HCT116 (cell line): ENCODE data around the gene GATAD2B. TPM values are rescaled to one million over a fixed set of nuclear protein-coding genes. Genes with fewer than 3 reads are reported as not detected.
A peak's percentile ranks its signal among the peaks of the same experiment; 100 is the strongest.

Experiments
- ATAC-seq: fragments of 200-7000 bp; cut with Tn5 transposase; 2 replicates; pipeline ENCODE4 v1.9.1; 2020; ENCODE audit warnings: mild to moderate bottlenecking, moderate library complexity
- BruUV-seq: library from RNA; stranded (reverse); fragments of 400-500 nt; replicated peaks from 2 replicates; lab custom pipeline; 2021; lab: Mats Ljungman, UMichigan
- CTCF ChIA-PET: fragments of 300-600 bp; sonication (Branson Sonifier 250); formaldehyde crosslinking; loops from one replicate; lab custom pipeline; 2021; ENCODE audit warnings: antibody characterized with exemption; lab: Charles Lee
- POLR2A ChIA-PET: fragments of 300-600, 350-600 bp; sonication (Branson Sonifier 250); formaldehyde crosslinking; loops from one replicate; lab custom pipeline; 2021; ENCODE audit warnings: antibody characterized with exemption; lab: Charles Lee
- RAD21 ChIA-PET, 2 experiments: fragments of 300-600 bp; sonication (Branson Sonifier 250); formaldehyde crosslinking; loops; one replicate each; lab custom pipeline; 2023; ENCODE audit warnings: low total read pairs in 2 of 2; ENCODE audit not compliant: uncharacterized antibody in 2 of 2, unreplicated experiment in 2 of 2, low non-redundant PET in 1 of 2; lab: Charles Lee
- DNase-seq: peaks from one replicate; pipeline ENCODE4 v3.0.0-alpha.2; 2010; ENCODE audit warnings: low read depth, low spot score
- H2AFZ ChIP-seq: fragments of 200-600 bp; shearing (Covaris generic), sonication (generic); 2 replicates; pipeline ENCODE4 v1.6.1; 2017; ENCODE audit warnings: low read depth, mixed run types, mixed read lengths, antibody characterized with exemption, low read length; ENCODE audit not compliant: poor library complexity, severe bottlenecking
- H3K27ac ChIP-seq: 2 replicates; pipeline ENCODE4 v1.5.1; 2012; ENCODE audit warnings: low read depth, low read length
- H3K27me3 ChIP-seq: fragments of 200-600 bp; sonication (generic); 2 replicates; pipeline ENCODE4 v1.6.1; 2016; ENCODE audit warnings: mixed run types, low read length, mixed read lengths; ENCODE audit not compliant: insufficient read depth
- H3K36me3 ChIP-seq, 2 experiments: fragments of 200-500 bp in 1 of 2; fragments of 200-600 bp in 1 of 2; sonication (Bioruptor generic) in 1 of 2; sonication (generic) in 1 of 2; 2 replicates each; pipeline versions ENCODE4 v1.5.1 to v1.6.1; 2014 to 2016; ENCODE audit warnings: low read length in 2 of 2, inconsistent platforms in 1 of 2, mixed read lengths in 1 of 2, mixed run types in 1 of 2; ENCODE audit not compliant: insufficient read depth in 2 of 2, control insufficient read depth in 1 of 2
- H3K4me1 ChIP-seq, 2 experiments: fragments of 200-600 bp in 1 of 2; sonication (generic) in 1 of 2; 2 replicates each; pipeline versions ENCODE4 v1.5.1 to v1.6.1; 2012 to 2017; ENCODE audit warnings: low read length in 2 of 2, inconsistent platforms in 1 of 2, mild to moderate bottlenecking in 1 of 2, mixed read lengths in 1 of 2, mixed run types in 1 of 2, moderate library complexity in 1 of 2; ENCODE audit not compliant: insufficient read depth in 2 of 2, control insufficient read depth in 1 of 2
- H3K4me2 ChIP-seq: fragments of 200-600 bp; sonication (generic); 2 replicates; pipeline ENCODE4 v1.6.1; 2017; ENCODE audit warnings: mixed run types, low read length, mixed read lengths
- H3K4me3 ChIP-seq, 2 experiments: fragments of 200-600 bp in 1 of 2; sonication (generic) in 1 of 2; replicated peaks in 1 of 2; 2 replicates each; pipeline ENCODE4 v1.5.1; 2011 to 2016; ENCODE audit warnings: low read length in 2 of 2, control low read depth in 1 of 2, low read depth in 1 of 2, mild to moderate bottlenecking in 1 of 2, mixed read lengths in 1 of 2, mixed run types in 1 of 2
- H3K79me2 ChIP-seq: fragments of 200-600 bp; sonication (generic); 2 replicates; pipeline ENCODE4 v1.6.1; 2017; ENCODE audit warnings: mild to moderate bottlenecking, mixed run types, low read length, moderate library complexity, mixed read lengths; ENCODE audit not compliant: insufficient read depth
- H3K9ac ChIP-seq: fragments of 200-600 bp; sonication (generic); 2 replicates; pipeline ENCODE4 v1.6.1; 2016; ENCODE audit warnings: low read length, mixed read lengths
- H3K9me2 ChIP-seq: fragments of 200-600 bp; sonication (generic), shearing (Covaris generic); 2 replicates; pipeline ENCODE4 v1.6.1; 2017; ENCODE audit warnings: mixed run types, mild to moderate bottlenecking, moderate library complexity; ENCODE audit not compliant: insufficient read depth
- H3K9me3 ChIP-seq, 2 experiments: fragments of 200-500 bp in 1 of 2; fragments of 200-600 bp in 1 of 2; sonication (Bioruptor generic) in 1 of 2; sonication (generic) in 1 of 2; 2 replicates each; pipeline ENCODE4 v1.6.1; 2014 to 2017; ENCODE audit warnings: low read length in 2 of 2, mixed read lengths in 2 of 2, inconsistent platforms in 1 of 2, low read depth in 1 of 2, mild to moderate bottlenecking in 1 of 2, mixed run types in 1 of 2, moderate library complexity in 1 of 2; ENCODE audit not compliant: control insufficient read depth in 1 of 2, insufficient read depth in 1 of 2
- H4K20me1 ChIP-seq: fragments of 200-600 bp; sonication (generic), shearing (Covaris generic); 2 replicates; pipeline ENCODE4 v1.6.1; 2017; ENCODE audit warnings: mixed run types, mild to moderate bottlenecking, moderate library complexity; ENCODE audit not compliant: insufficient read depth
- CBX3 ChIP-seq: IDR thresholded peaks from 2 replicates; pipeline ENCODE4 v1.6.1; 2012; ENCODE audit warnings: low read depth
- CTCF ChIP-seq, 3 experiments: fragments of 200-600 bp in 1 of 3; sonication (generic) in 1 of 3; IDR thresholded peaks in 2 of 3; conservative IDR thresholded peaks in 1 of 3; 2 replicates each; pipeline ENCODE4 v1.5.1; 2012 to 2017; ENCODE audit warnings: low read depth in 2 of 3, low read length in 2 of 3, antibody characterized with exemption in 1 of 3, borderline replicate concordance in 1 of 3, control low read depth in 1 of 3, mild to moderate bottlenecking in 1 of 3, mixed read lengths in 1 of 3, mixed run types in 1 of 3, moderate library complexity in 1 of 3; ENCODE audit not compliant: insufficient read depth in 1 of 3
- ELF1 ChIP-seq: IDR thresholded peaks from 2 replicates; pipeline ENCODE4 v1.6.1; 2012; ENCODE audit warnings: low read depth, borderline replicate concordance
- POLR2A ChIP-seq: IDR thresholded peaks from 2 replicates; pipeline ENCODE4 v1.7.0; 2011; ENCODE audit warnings: borderline replicate concordance; ENCODE audit not compliant: insufficient read depth, insufficient read length; ENCODE audit errors: extremely low read depth
- POLR2AphosphoS5 ChIP-seq: IDR thresholded peaks from 2 replicates; pipeline ENCODE4 v1.6.1; 2011; ENCODE audit warnings: mild to moderate bottlenecking, low read depth, low read length, moderate library complexity
- YY1 ChIP-seq: IDR thresholded peaks from 2 replicates; pipeline ENCODE4 v1.6.1; 2011; ENCODE audit warnings: low read length, low read depth, moderate library complexity, mild to moderate bottlenecking; ENCODE audit not compliant: insufficient replicate concordance; ENCODE audit errors: extremely low read depth
- intact Hi-C: fragments of 100-400 bp; cut with micrococcal nuclease; formaldehyde crosslinking; loops from 2 replicates; pipeline ENCODE4 v1.10.0; 2022
- total RNA-seq: library from RNA; stranded (reverse); gene quantifications from one replicate; pipeline ENCODE4 v1.2.1, GENCODE V29; 2021; ENCODE audit not compliant: unreplicated experiment

GATAD2B gene
- total RNA-seq, 1 experiment from 2014 or later = 50.2 TPM

GRCh38 chr1:153774780-153775457 lies 147.9 kb downstream of the GATAD2B start, which contains the start of gene SLC27A3:
Gene SLC27A3, plus strand, starts transcription at chr1:153775407. Its CDS starts 91 bp downstream, at chr1:153775498.
- CTCF ChIA-PET = interaction anchor here (1.4 to 1.5 kb wide), 2 partner anchors 211 to 212 kb away, joined by 4 to 5 read pairs; partner anchors contain the start of gene RAB13
- no peaks in the 10 kb centered on the region for H3K9me2 ChIP-seq
- peak within 1 kb of the TSS; percentile 87 for H3K4me2 ChIP-seq
- peaks cover 14 to 26% of the 10 kb centered on the region in 2 experiments for H3K4me1 ChIP-seq
- RAD21 ChIA-PET = interaction anchor here in 1 of 2 experiments (1.3 kb wide), 1 partner anchor 103 kb away, joined by 3 read pairs; no protein-coding TSS in a partner anchor
- peak; percentile 82 for ATAC-seq
- BruUV-seq = no TSS peak
- peak within 1 kb of the TSS; percentile 96 for H3K27ac ChIP-seq
- H3K9ac ChIP-seq = peak within 1 kb of the TSS; percentile 79
- H4K20me1 ChIP-seq = no peaks in the 10 kb centered on the region
- no peaks in the 10 kb centered on the region for H3K79me2 ChIP-seq
- H3K27me3 ChIP-seq = no peaks in the 10 kb centered on the region
- POLR2A ChIA-PET = interaction anchor here (1.0 to 1.3 kb wide), 3 partner anchors 103 to 216 kb away, joined by 3 to 7 read pairs (median 5); partner anchors contain the start of gene RPS27
- peak within 1 kb of the TSS; percentile 68 to 85 for H3K4me3 ChIP-seq
- intact Hi-C loops = loop anchor here (10.0 kb wide), 1 partner anchor 100 kb away; the partner anchor contains the start of genes ILF2 and NPR1
- peaks cover 4 to 21% of the 10 kb centered on the region in 2 experiments; a peak in 2 of 4 replicates for H3K36me3 ChIP-seq
- H2AFZ ChIP-seq = no peak within 1 kb of the TSS
- TF ChIP-seq ELF1 (no peak), YY1 (peak; percentile 49), POLR2AphosphoS5 (peak; percentile 66), POLR2A (peak; percentile 48), CTCF (IDR thresholded peaks at IDR 0.05 in 2 of 3, conservative IDR thresholded peaks at IDR 0.05 in 1 of 3; ENCODE audit: borderline replicate concordance in 1 of 3, insufficient read depth in 1 of 3, low read depth in 2 of 3, low read length in 2 of 3) (no peak), CBX3 (no peak)
- peak; percentile 27 for DNase-seq
- H3K9me3 ChIP-seq = no peaks in the 10 kb centered on the region
